ENCODE results near the gene SV2C.

GRCh38 chr5:76245590-76245989 lies 162.4 kb downstream of the SV2C start:
- TF ChIP-seq ZNF232 (CRISPR knock-in tag; IDR thresholded peaks at IDR 0.05) (no peak), CTCF (IDR thresholded peaks at IDR 0.05) (no peak), HMGXB4 (CRISPR knock-in tag; IDR thresholded peaks at IDR 0.05) (no peak), MAX (CRISPR knock-in tag; IDR thresholded peaks at IDR 0.05) (no peak), IRF1 (CRISPR knock-in tag; IDR thresholded peaks at IDR 0.05) (no peak), ZNF121 (CRISPR knock-in tag; IDR thresholded peaks at IDR 0.05) (no peak), FOXJ3 (CRISPR knock-in tag; IDR thresholded peaks at IDR 0.05; ENCODE audit: borderline replicate concordance) (no peak), E2F5 (CRISPR knock-in tag; IDR thresholded peaks at IDR 0.05) (no peak), SP1 (CRISPR knock-in tag; conservative IDR thresholded peaks at IDR 0.05) (no peak)
